Naive thymus-derived CD8-positive, alpha-beta T cell (primary cell): ENCODE measurements around the gene ANO2. TPM values are rescaled to one million over a fixed set of nuclear protein-coding genes. Genes with fewer than 3 reads are reported as not detected.

ENCODE experiments used
- ATAC-seq, 2 donors: fragments of 150-1000 bp; cut with Tn5 transposase in 1 of 2; sonication (Bioruptor Pico), chemical (Tn5 transposase) in 1 of 2; 1 replicate in 1 of 2; 2 replicates in 1 of 2; pipeline ENCODE4 v1.10.0; 2021; ENCODE audit warnings: mild to moderate bottlenecking in 2 of 2, moderate library complexity in 2 of 2
- POLR2A ChIA-PET: fragments of 350-600 bp; sonication (Branson Sonifier 250); formaldehyde crosslinking; loops from one replicate; lab custom pipeline; 2021; ENCODE audit warnings: antibody characterized with exemption; lab: Charles Lee
- DNase-seq, 10 donors: peaks; one replicate each; pipeline versions ENCODE4 v3.0.0 to v3.0.0-alpha.2; 2020 to 2022
- H3K27ac Mint-ChIP-seq, 10 donors: one replicate each; pipeline ENCODE4 v1.8.0; 2020 to 2022; ENCODE audit warnings: mild to moderate bottlenecking in 10 of 10, mixed read lengths in 10 of 10, moderate library complexity in 4 of 10, inconsistent platforms in 1 of 10
- H3K27me3 Mint-ChIP-seq, 5 donors: one replicate each; pipeline ENCODE4 v1.8.0; 2021 to 2022; ENCODE audit warnings: mixed read lengths in 5 of 5
- H3K36me3 Mint-ChIP-seq, 3 donors: one replicate each; pipeline ENCODE4 v1.8.0; 2020 to 2022; ENCODE audit warnings: mixed read lengths in 3 of 3, mild to moderate bottlenecking in 2 of 3, inconsistent platforms in 1 of 3
- H3K4me1 Mint-ChIP-seq, 4 donors: one replicate each; pipeline ENCODE4 v1.8.0; 2021 to 2022; ENCODE audit warnings: mixed read lengths in 4 of 4
- H3K4me3 Mint-ChIP-seq, 10 donors: one replicate each; pipeline ENCODE4 v1.8.0; 2020 to 2022; ENCODE audit warnings: mild to moderate bottlenecking in 10 of 10, mixed read lengths in 10 of 10, moderate library complexity in 6 of 10, inconsistent platforms in 1 of 10
- H3K9me3 Mint-ChIP-seq, 9 donors: one replicate each; pipeline ENCODE4 v1.8.0; 2020 to 2022; ENCODE audit warnings: mixed read lengths in 9 of 9, mild to moderate bottlenecking in 3 of 9, inconsistent platforms in 1 of 9, moderate library complexity in 1 of 9
- polyA plus RNA-seq, 3 donors: library from polyadenylated mRNA; unstranded; fragments of 300-500 nt; fragmentation: Illumina TruSeq; gene quantifications; one replicate each; pipeline ENCODE4 v1.2.3, GENCODE V29; 2021
- total RNA-seq, 8 experiments: library from RNA in 2 of 8; stranded (reverse) in 2 of 8; gene quantifications; one replicate each; pipeline ENCODE4 v1.2.3 and lab custom pipeline; 2021 to 2026

The ANO2 gene
- total and polyA plus RNA-seq, 5 experiments from 2014 or later, result not detected

- no peak for ATAC-seq
- DNase-seq, result no peak
- H3K4me3 Mint-ChIP-seq, result no peak overlapping the region
- H3K27me3 Mint-ChIP-seq, result peaks cover 0 to 9% (median 0%) of the 10 kb centered on the region in 5 donors
- H3K9me3 Mint-ChIP-seq, result no peaks in the 10 kb centered on the region
- H3K36me3 Mint-ChIP-seq, result no peaks in the 10 kb centered on the region
- no peak overlapping the region for H3K27ac Mint-ChIP-seq
- POLR2A ChIA-PET, result no interaction called here
- H3K4me1 Mint-ChIP-seq, result peaks cover 0 to 8% (median 2%) of the 10 kb centered on the region in 4 donors
These were observed 209.0 kb downstream of the ANO2 start for GRCh38 chr12:5736016-5736415.

GRCh38 chr12:5733916-5734315, 211.1 kb downstream of the ANO2 start:
- Mint-ChIP-seq H3K9me3 (no peaks in the 10 kb centered on the region), H3K4me3 (no peak overlapping the region), H3K27me3 (peaks cover 0 to 4% (median 0%) of the 10 kb centered on the region in 5 donors), H3K4me1 (peaks cover 0 to 8% (median 2%) of the 10 kb centered on the region in 4 donors), H3K36me3 (no peaks in the 10 kb centered on the region), H3K27ac (no peak overlapping the region)
- DNase-seq (no peak), ATAC-seq (no peak)
- POLR2A ChIA-PET, result no interaction called here

GRCh38 chr12:5733136-5733755, 211.8 kb downstream of the ANO2 start:
- no peaks in the 10 kb centered on the region for H3K9me3 Mint-ChIP-seq
- no peak for DNase-seq
- peaks cover 0 to 8% (median 2%) of the 10 kb centered on the region in 4 donors for H3K4me1 Mint-ChIP-seq
- no peaks in the 10 kb centered on the region for H3K36me3 Mint-ChIP-seq
- H3K27me3 Mint-ChIP-seq, result peaks cover 0 to 4% (median 0%) of the 10 kb centered on the region in 5 donors
- POLR2A ChIA-PET, result no interaction called here
- H3K27ac Mint-ChIP-seq, result no peak overlapping the region
- no peak for ATAC-seq
- H3K4me3 Mint-ChIP-seq, result no peak overlapping the region

GRCh38 chr12:5730962-5731361, 214.1 kb downstream of the ANO2 start:
- ATAC-seq (no peak), DNase-seq (no peak)
- H3K27ac Mint-ChIP-seq, result no peak overlapping the region
- POLR2A ChIA-PET, result no interaction called here
- no peaks in the 10 kb centered on the region for H3K36me3 Mint-ChIP-seq
- peaks cover 0 to 6% (median 4%) of the 10 kb centered on the region in 5 donors for H3K27me3 Mint-ChIP-seq
- peaks cover 0 to 3% (median 0%) of the 10 kb centered on the region in 9 donors for H3K9me3 Mint-ChIP-seq
- no peak overlapping the region for H3K4me3 Mint-ChIP-seq
- H3K4me1 Mint-ChIP-seq, result peaks cover 0 to 8% (median 2%) of the 10 kb centered on the region in 4 donors

- peaks cover 1 to 6% (median 3%) of the 10 kb centered on the region in 4 donors for H3K4me1 Mint-ChIP-seq
- H3K27me3 Mint-ChIP-seq, result peaks cover 6 to 30% (median 20%) of the 10 kb centered on the region in 5 donors
- no peak overlapping the region for H3K27ac Mint-ChIP-seq
- no peak for DNase-seq
- no peak for ATAC-seq
- H3K36me3 Mint-ChIP-seq, result no peaks in the 10 kb centered on the region
- POLR2A ChIA-PET, result no interaction called here
- no peak overlapping the region for H3K4me3 Mint-ChIP-seq
- peaks cover 0 to 3% (median 0%) of the 10 kb centered on the region in 9 donors for H3K9me3 Mint-ChIP-seq
These were observed 221.3 kb downstream of the ANO2 start for GRCh38 chr12:5723711-5724252.

- no peak for DNase-seq
- peaks cover 6 to 31% (median 20%) of the 10 kb centered on the region in 5 donors for H3K27me3 Mint-ChIP-seq
- no peaks in the 10 kb centered on the region for H3K36me3 Mint-ChIP-seq
- POLR2A ChIA-PET, result no interaction called here
- no peak overlapping the region for H3K27ac Mint-ChIP-seq
- H3K4me3 Mint-ChIP-seq, result no peak overlapping the region
- ATAC-seq, result no peak
- H3K9me3 Mint-ChIP-seq, result peaks cover 0 to 3% (median 0%) of the 10 kb centered on the region in 9 donors
- H3K4me1 Mint-ChIP-seq, result peaks cover 5 to 13% (median 7%) of the 10 kb centered on the region in 4 donors
These were observed 222.0 kb downstream of the ANO2 start for GRCh38 chr12:5723071-5723470.

GRCh38 chr12:5720381-5721005, 224.6 kb downstream of the ANO2 start:
- ATAC-seq (no peak), DNase-seq (no peak)
- Mint-ChIP-seq H3K9me3 (no peaks in the 10 kb centered on the region), H3K4me3 (no peak overlapping the region), H3K4me1 (peaks cover 7 to 23% (median 10%) of the 10 kb centered on the region in 4 donors), H3K36me3 (no peaks in the 10 kb centered on the region), H3K27ac (no peak overlapping the region), H3K27me3 (peaks cover 5 to 34% (median 12%) of the 10 kb centered on the region in 5 donors)
- POLR2A ChIA-PET, result no interaction called here

- ATAC-seq, result no peak
- Mint-ChIP-seq H3K9me3 (no peaks in the 10 kb centered on the region), H3K27me3 (peaks cover 5 to 37% (median 14%) of the 10 kb centered on the region in 5 donors), H3K36me3 (no peaks in the 10 kb centered on the region), H3K4me3 (peak overlapping the region in 1 of 10 donors; percentile 28), H3K27ac (no peak overlapping the region), H3K4me1 (peaks cover 7 to 23% (median 10%) of the 10 kb centered on the region in 4 donors)
- POLR2A ChIA-PET, result no interaction called here
- no peak for DNase-seq
These were observed 226.4 kb downstream of the ANO2 start for GRCh38 chr12:5718680-5719079.

- peaks cover 7 to 23% (median 10%) of the 10 kb centered on the region in 4 donors for H3K4me1 Mint-ChIP-seq
These were observed 227.0 kb downstream of the ANO2 start for GRCh38 chr12:5718073-5718472.

GRCh38 chr12:5716976-5717375, 228.1 kb downstream of the ANO2 start:
- POLR2A ChIA-PET, result no interaction called here
- Mint-ChIP-seq H3K4me1 (peaks cover 7 to 23% (median 11%) of the 10 kb centered on the region in 4 donors), H3K4me3 (no peak overlapping the region), H3K27me3 (peaks cover 0 to 36% (median 13%) of the 10 kb centered on the region in 5 donors), H3K9me3 (no peaks in the 10 kb centered on the region), H3K27ac (no peak overlapping the region), H3K36me3 (no peaks in the 10 kb centered on the region)
- no peak for ATAC-seq
- no peak for DNase-seq

More at GRCh38 chr12:5718073-5718472, 227.0 kb downstream of the ANO2 start:
- no peak for ATAC-seq
- no peaks in the 10 kb centered on the region for H3K36me3 Mint-ChIP-seq
- no peaks in the 10 kb centered on the region for H3K9me3 Mint-ChIP-seq
- no peak overlapping the region for H3K27ac Mint-ChIP-seq
- DNase-seq, result no peak
- H3K27me3 Mint-ChIP-seq, result peaks cover 5 to 34% (median 11%) of the 10 kb centered on the region in 5 donors
- peak overlapping the region in 1 of 10 donors; percentile 36 for H3K4me3 Mint-ChIP-seq
- POLR2A ChIA-PET, result no interaction called here

GRCh38 chr12:5716201-5716600, 228.9 kb downstream of the ANO2 start:
- POLR2A ChIA-PET, result no interaction called here
- Mint-ChIP-seq H3K36me3 (no peaks in the 10 kb centered on the region), H3K27me3 (peaks cover 0 to 36% (median 11%) of the 10 kb centered on the region in 5 donors), H3K9me3 (no peaks in the 10 kb centered on the region), H3K27ac (peak overlapping the region in 1 of 10 donors; percentile 35), H3K4me3 (no peak overlapping the region), H3K4me1 (peaks cover 7 to 23% (median 11%) of the 10 kb centered on the region in 4 donors)
- ATAC-seq (no peak), DNase-seq (no peak)

- DNase-seq, result no peak
- no peak for ATAC-seq
- H3K36me3 Mint-ChIP-seq, result no peaks in the 10 kb centered on the region
- no peak overlapping the region for H3K27ac Mint-ChIP-seq
- no peak overlapping the region for H3K4me3 Mint-ChIP-seq
- POLR2A ChIA-PET, result no interaction called here
- H3K27me3 Mint-ChIP-seq, result peaks cover 0 to 29% (median 2%) of the 10 kb centered on the region in 5 donors
- no peaks in the 10 kb centered on the region for H3K9me3 Mint-ChIP-seq
- H3K4me1 Mint-ChIP-seq, result peaks cover 7 to 23% (median 10%) of the 10 kb centered on the region in 4 donors
These were observed 230.0 kb downstream of the ANO2 start for GRCh38 chr12:5715021-5715420.

GRCh38 chr12:5713599-5714081, 231.4 kb downstream of the ANO2 start:
- no peak for DNase-seq
- POLR2A ChIA-PET, result no interaction called here
- Mint-ChIP-seq H3K36me3 (no peaks in the 10 kb centered on the region), H3K27ac (no peak overlapping the region), H3K9me3 (no peaks in the 10 kb centered on the region), H3K27me3 (peaks cover 0 to 25% (median 5%) of the 10 kb centered on the region in 5 donors), H3K4me1 (peaks cover 4 to 15% (median 7%) of the 10 kb centered on the region in 4 donors), H3K4me3 (no peak overlapping the region)
- no peak for ATAC-seq
